Sigmoid colon (tissue), 7 donors: ENCODE measurements around the gene TOMM6. TPM values are rescaled to one million over a fixed set of nuclear protein-coding genes. Genes with fewer than 3 reads are reported as not detected.

Source experiments
- DNase-seq: peaks from one replicate; pipeline ENCODE4 v3.0.0-alpha.2; 2019
- H3K27ac ChIP-seq, 4 donors: fragments of 200-600 bp; sonication (generic); one replicate each; pipeline ENCODE4 v1.5.1; 2016 to 2019; ENCODE audit warnings: mild to moderate bottlenecking in 1 of 4
- H3K27me3 ChIP-seq, 3 donors: fragments of 200-600 bp; sonication (generic); one replicate each; pipeline ENCODE4 v1.5.1; 2019; ENCODE audit warnings: mild to moderate bottlenecking in 1 of 3
- H3K36me3 ChIP-seq, 4 donors: fragments of 200-600 bp; sonication (generic); one replicate each; pipeline ENCODE4 v1.5.1; 2016 to 2019
- H3K4me1 ChIP-seq, 4 donors: fragments of 200-600 bp; sonication (generic); one replicate each; pipeline ENCODE4 v1.5.1; 2017 to 2019
- H3K4me3 ChIP-seq, 4 donors: fragments of 200-600 bp; sonication (generic); one replicate each; pipeline ENCODE4 v1.5.1; 2017 to 2019; ENCODE audit warnings: mild to moderate bottlenecking in 2 of 4, moderate library complexity in 1 of 4
- H3K9me3 ChIP-seq, 4 donors: fragments of 200-600 bp in 3 of 4; sonication (generic) in 3 of 4; one replicate each; pipeline versions ENCODE4 v1.5.1 to v1.6.1; 2013 to 2019
- EP300 ChIP-seq, 4 donors: sonication (generic); formaldehyde crosslinking; IDR thresholded peaks; one replicate each; pipeline ENCODE4 v1.6.1; 2017; ENCODE audit warnings: antibody characterized with exemption in 4 of 4
- POLR2A ChIP-seq, 2 donors: fragments of 450-650 bp; IDR thresholded peaks; one replicate each; pipeline ENCODE4 v1.6.1; 2016; ENCODE audit warnings: antibody characterized with exemption in 2 of 2, mild to moderate bottlenecking in 2 of 2, moderate library complexity in 2 of 2
- POLR2AphosphoS5 ChIP-seq, 4 donors: sonication (generic); formaldehyde crosslinking; IDR thresholded peaks; one replicate each; pipeline ENCODE4 v1.6.1; 2017; ENCODE audit warnings: antibody characterized with exemption in 4 of 4
- WGBS, 2 donors: extraction: QIAGEN DNeasy Blood & Tissue Kit; methylation state at CpG; one replicate each; pipeline ENCODE4 v1.1.7; 2013; 5-methylcytosine and 5-hydroxymethylcytosine counted together
- intact Hi-C: fragments of 100-400 bp; cut with DNase I; formaldehyde crosslinking; loops from one replicate; pipeline ENCODE4 v1.15.1; 2023
- polyA plus RNA-seq, 3 donors: library from polyadenylated mRNA; stranded (reverse); fragments of 200-250 nt; gene quantifications; one replicate each; pipeline ENCODE4 v1.2.3, GENCODE V29; 2013
- total RNA-seq, 4 donors: library from RNA; depleted of rRNA; stranded (reverse); fragments of >200 nt; gene quantifications; one replicate each; pipeline ENCODE4 v1.1.0, GENCODE V29; 2016
- TF ChIP-seq, protein P1 (sequence below), 4 experiments: fragments of 450-650 bp in 3 of 4; fragments of 200-600 bp in 1 of 4; IDR thresholded peaks; one replicate each; pipeline ENCODE4 v1.5.1; 2016 to 2019; ENCODE audit warnings: antibody characterized with exemption in 4 of 4, mild to moderate bottlenecking in 3 of 4, moderate library complexity in 2 of 4
- donor health status: healthy with polysubstance abuse.
- donor health status: Bipolar disorder and iron deficiency.
- donor health status: healthy.

TOMM6 gene
- total and polyA plus RNA-seq, 7 donors = 116 to 309 (median 154) TPM

DNA sequence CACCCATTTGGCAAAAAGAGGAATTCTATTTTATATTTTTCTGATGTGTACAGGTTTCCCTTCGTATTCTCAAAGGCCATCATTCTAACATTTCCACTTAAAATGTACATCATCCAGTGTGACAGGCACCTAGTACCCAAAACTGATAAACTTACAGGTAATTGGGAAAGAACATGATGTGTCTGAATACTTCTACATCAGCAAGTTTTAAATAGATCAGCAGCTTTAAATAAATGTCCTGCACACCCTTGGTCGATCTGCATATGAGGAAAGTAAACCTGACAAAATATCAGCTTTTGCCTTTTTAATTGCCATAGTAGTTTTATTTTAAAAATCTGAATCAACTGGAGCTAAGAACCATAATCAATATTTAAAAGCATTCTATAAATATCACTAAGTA, 26.5 kb downstream of the TOMM6 start:
- H3K4me3 ChIP-seq = no peak overlapping the region
- no peaks in the 10 kb centered on the region for H3K36me3 ChIP-seq
- intact Hi-C loops = no loop called here
- H3K27me3 ChIP-seq = no peaks in the 10 kb centered on the region
- no peaks in the 10 kb centered on the region for H3K9me3 ChIP-seq
- no peaks in the 10 kb centered on the region for H3K4me1 ChIP-seq
- DNase-seq = no peak
- TF ChIP-seq, protein P1, sequence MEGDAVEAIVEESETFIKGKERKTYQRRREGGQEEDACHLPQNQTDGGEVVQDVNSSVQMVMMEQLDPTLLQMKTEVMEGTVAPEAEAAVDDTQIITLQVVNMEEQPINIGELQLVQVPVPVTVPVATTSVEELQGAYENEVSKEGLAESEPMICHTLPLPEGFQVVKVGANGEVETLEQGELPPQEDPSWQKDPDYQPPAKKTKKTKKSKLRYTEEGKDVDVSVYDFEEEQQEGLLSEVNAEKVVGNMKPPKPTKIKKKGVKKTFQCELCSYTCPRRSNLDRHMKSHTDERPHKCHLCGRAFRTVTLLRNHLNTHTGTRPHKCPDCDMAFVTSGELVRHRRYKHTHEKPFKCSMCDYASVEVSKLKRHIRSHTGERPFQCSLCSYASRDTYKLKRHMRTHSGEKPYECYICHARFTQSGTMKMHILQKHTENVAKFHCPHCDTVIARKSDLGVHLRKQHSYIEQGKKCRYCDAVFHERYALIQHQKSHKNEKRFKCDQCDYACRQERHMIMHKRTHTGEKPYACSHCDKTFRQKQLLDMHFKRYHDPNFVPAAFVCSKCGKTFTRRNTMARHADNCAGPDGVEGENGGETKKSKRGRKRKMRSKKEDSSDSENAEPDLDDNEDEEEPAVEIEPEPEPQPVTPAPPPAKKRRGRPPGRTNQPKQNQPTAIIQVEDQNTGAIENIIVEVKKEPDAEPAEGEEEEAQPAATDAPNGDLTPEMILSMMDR (IDR thresholded peaks at IDR 0.05) = no peak
- no peak for TF ChIP-seq POLR2A (IDR thresholded peaks at IDR 0.05)
- no peak for TF ChIP-seq POLR2AphosphoS5 (IDR thresholded peaks at IDR 0.05)
- TF ChIP-seq EP300 (IDR thresholded peaks at IDR 0.05) = no peak
- no peak overlapping the region for H3K27ac ChIP-seq
- WGBS, 2 donors = 87 to 88% methylated on average over 2 of the region's 2 CpGs

DNA sequence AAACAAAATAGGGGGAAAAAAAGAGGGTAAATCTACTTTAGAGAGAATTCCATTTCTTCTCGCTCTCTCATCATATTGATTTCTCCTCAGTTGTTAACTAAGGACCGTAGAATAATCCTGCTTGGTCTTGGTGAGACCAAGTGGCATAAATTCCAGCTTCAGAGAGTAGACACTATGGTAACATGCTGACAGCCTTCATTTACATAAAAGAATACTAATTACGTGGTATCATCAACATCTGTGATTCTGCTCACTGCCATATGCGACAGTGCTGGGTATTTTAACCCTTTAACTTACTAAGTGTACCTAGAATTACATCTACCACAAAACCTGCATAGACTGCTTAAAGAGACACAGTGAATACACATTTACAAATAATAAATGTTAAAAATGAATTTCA, 27.1 kb downstream of the TOMM6 start:
- no peak overlapping the region for H3K27ac ChIP-seq
- no peaks in the 10 kb centered on the region for H3K36me3 ChIP-seq
- H3K9me3 ChIP-seq = no peaks in the 10 kb centered on the region
- 81 to 82% methylated on average over 4 of the region's 4 CpGs for WGBS, 2 donors
- no peaks in the 10 kb centered on the region for H3K4me1 ChIP-seq
- intact Hi-C loops = no loop called here
- H3K4me3 ChIP-seq = no peak overlapping the region
- no peak for DNase-seq
- no peaks in the 10 kb centered on the region for H3K27me3 ChIP-seq
- no peak for TF ChIP-seq POLR2AphosphoS5 (IDR thresholded peaks at IDR 0.05)
- TF ChIP-seq, protein P1 (IDR thresholded peaks at IDR 0.05) = no peak
- no peak for TF ChIP-seq POLR2A (IDR thresholded peaks at IDR 0.05)
- TF ChIP-seq EP300 (IDR thresholded peaks at IDR 0.05) = no peak

DNA sequence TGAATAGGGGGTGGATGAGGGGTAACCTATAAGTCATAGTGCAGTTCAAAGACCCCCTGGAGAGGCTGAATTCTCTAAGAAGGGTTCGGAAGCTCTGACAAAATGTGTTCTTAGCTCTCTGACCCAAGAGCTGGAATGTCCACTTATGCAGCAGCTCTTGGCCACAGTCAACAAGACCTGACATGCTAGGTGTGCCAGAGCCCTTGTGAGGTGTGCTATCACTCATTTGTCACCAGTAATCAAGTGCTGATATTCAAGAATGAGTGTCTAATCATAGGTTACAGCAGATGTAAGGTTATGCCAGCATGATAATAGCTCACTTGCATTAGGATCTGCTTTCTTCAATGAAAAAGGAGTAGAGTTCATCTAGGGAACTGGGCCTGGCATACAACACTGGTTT, 28.1 kb downstream of the TOMM6 start:
- Histone ChIP-seq H3K36me3 (no peaks in the 10 kb centered on the region), H3K4me3 (no peak overlapping the region), H3K27me3 (no peaks in the 10 kb centered on the region), H3K27ac (no peak overlapping the region), H3K9me3 (no peaks in the 10 kb centered on the region), H3K4me1 (no peaks in the 10 kb centered on the region)
- TF ChIP-seq, protein P1 (IDR thresholded peaks at IDR 0.05) = no peak
- TF ChIP-seq EP300 (IDR thresholded peaks at IDR 0.05) = no peak
- no peak for TF ChIP-seq POLR2A (IDR thresholded peaks at IDR 0.05)
- TF ChIP-seq POLR2AphosphoS5 (IDR thresholded peaks at IDR 0.05) = no peak
- no peak for DNase-seq
- WGBS, 2 donors = 100% methylated on average over 1 of the region's 1 CpG
- intact Hi-C loops = no loop called here

DNA sequence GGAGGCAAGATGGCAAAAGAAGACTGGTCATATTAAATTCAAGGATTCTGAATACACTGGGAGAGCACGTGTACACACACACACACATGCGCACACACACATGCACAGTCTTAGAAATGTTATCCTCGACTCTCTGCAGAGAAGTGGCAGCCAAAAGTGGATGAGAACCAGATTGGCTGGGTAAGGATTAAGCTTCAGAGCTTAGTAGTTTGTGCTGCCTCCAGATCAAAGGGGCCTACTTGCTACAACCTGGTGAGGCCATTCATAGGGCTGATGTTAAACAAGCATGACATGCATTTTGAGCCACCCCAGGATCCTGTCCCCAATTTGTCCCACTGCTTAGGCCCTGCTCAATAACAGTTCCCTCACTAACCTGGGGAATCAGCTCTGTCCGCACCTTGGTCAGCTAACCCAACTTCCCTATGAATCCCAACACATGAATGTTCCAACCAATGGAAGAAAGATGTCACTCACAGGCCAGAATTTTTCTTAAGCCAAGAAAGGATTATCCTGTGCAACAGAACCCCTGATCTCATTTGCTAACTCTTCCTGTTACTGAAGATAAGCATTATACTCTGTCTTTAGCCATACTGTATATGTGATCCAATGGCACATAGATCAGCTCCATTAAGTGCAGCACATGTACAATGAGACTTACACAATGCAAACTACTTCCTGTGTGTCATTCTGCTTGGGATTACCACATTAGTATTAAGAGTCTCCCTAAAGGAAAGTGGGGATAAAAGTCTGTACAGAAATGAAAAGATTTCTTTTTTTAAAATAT, 31.0 kb downstream of the TOMM6 start:
- no peaks in the 10 kb centered on the region for H3K4me1 ChIP-seq
- WGBS, 2 donors = 84 to 93% methylated on average over 4 of the region's 4 CpGs
- intact Hi-C loops = no loop called here
- no peak overlapping the region for H3K27ac ChIP-seq
- DNase-seq = no peak
- H3K9me3 ChIP-seq = no peaks in the 10 kb centered on the region
- H3K36me3 ChIP-seq = no peaks in the 10 kb centered on the region
- H3K4me3 ChIP-seq = no peak overlapping the region
- TF ChIP-seq EP300 (IDR thresholded peaks at IDR 0.05) (no peak), POLR2A (IDR thresholded peaks at IDR 0.05) (no peak)
- H3K27me3 ChIP-seq = no peaks in the 10 kb centered on the region

DNA sequence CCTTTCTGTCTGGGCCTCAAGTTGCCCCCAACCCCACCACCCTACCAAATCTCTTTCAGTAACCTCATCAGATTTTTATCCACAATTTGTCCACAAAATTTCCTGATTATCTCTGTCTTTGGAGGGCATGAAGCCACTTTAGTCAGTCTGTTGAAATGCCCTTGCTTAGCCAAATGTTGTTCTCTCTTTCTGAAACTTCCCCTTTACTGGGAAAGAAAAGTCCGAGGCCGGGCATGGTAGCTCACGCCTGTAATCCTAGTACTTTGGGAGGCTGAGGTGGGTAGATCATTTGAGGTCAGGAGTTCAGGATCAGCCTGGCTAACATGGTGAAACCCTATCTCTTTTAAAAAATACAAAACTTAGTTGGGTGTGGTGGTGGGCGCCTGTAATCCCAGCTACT, 33.8 kb downstream of the TOMM6 start:
- Histone ChIP-seq H3K27ac (no peak overlapping the region), H3K4me1 (peaks cover 0 to 5% (median 0%) of the 10 kb centered on the region in 4 donors), H3K27me3 (no peaks in the 10 kb centered on the region), H3K4me3 (no peak overlapping the region), H3K36me3 (no peaks in the 10 kb centered on the region), H3K9me3 (no peaks in the 10 kb centered on the region)
- intact Hi-C loops = no loop called here
- TF ChIP-seq POLR2AphosphoS5 (IDR thresholded peaks at IDR 0.05) (no peak), POLR2A (IDR thresholded peaks at IDR 0.05) (no peak), EP300 (IDR thresholded peaks at IDR 0.05) (no peak)
- TF ChIP-seq, protein P1 (IDR thresholded peaks at IDR 0.05) = no peak
- 93 to 94% methylated on average over 4 of the region's 4 CpGs for WGBS, 2 donors
- no peak for DNase-seq
